SK-N-DZ (cell line): ENCODE measurements around the gene IVL. TPM values are rescaled to one million over a fixed set of nuclear protein-coding genes. Genes with fewer than 3 reads are reported as not detected.

ENCODE experiments used
- DNase-seq: peaks from one replicate; pipeline ENCODE4 v3.0.0-alpha.2; 2015; ENCODE audit warnings: low spot score
- polyA plus RNA-seq, 2 experiments: library from polyadenylated mRNA; depleted of rRNA; stranded (reverse); fragments of >200 nt; gene quantifications; 2 replicates each; pipeline ENCODE4 v1.2.3, GENCODE V29; 2014

IVL gene, protein sequence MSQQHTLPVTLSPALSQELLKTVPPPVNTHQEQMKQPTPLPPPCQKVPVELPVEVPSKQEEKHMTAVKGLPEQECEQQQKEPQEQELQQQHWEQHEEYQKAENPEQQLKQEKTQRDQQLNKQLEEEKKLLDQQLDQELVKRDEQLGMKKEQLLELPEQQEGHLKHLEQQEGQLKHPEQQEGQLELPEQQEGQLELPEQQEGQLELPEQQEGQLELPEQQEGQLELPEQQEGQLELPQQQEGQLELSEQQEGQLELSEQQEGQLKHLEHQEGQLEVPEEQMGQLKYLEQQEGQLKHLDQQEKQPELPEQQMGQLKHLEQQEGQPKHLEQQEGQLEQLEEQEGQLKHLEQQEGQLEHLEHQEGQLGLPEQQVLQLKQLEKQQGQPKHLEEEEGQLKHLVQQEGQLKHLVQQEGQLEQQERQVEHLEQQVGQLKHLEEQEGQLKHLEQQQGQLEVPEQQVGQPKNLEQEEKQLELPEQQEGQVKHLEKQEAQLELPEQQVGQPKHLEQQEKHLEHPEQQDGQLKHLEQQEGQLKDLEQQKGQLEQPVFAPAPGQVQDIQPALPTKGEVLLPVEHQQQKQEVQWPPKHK
- not detected in 2 replicates for polyA plus RNA-seq (2014; cell fraction: cytosol; rRNA removed)
- polyA plus RNA-seq (2014; cell fraction: nucleus; rRNA removed): not detected in 2 replicates

DNA sequence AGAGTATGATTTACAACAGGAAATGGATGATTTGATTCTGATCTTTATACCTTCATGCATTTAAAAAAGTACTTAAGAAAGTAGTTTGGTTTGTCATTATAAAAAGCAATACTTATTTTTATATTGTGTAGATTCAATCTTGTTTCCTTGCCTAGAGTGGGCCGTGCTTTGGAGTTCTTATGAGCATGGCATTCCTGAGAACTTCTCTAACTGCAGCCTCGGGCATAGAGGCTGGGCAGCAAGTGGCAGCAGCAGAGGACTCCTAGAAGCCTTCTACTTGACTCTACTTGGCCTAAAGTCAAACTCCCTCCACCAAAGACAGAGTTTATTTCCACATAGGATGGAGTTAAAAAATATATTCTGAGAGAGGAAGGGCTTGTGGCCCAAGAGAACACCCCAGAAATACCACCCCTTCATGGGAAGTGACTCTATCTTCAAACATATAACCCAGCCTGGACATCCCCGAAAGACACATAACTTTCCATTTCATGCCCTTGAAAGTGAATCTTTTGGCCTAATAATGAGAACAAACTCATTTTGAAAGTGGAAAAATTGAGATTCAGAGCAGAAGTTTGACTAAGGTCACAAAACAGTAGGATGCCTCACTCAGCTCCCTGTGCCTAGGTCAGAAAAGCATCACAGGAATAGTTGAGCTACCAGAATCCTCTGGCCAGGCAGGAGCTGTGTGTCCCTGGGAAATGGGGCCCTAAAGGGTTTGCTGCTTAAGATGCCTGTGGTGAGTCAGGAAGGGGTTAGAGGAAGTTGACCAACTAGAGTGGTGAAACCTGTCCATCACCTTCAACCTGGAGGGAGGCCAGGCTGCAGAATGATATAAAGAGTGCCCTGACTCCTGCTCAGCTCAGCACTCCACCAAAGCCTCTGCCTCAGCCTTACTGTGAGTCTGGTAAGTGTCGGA is at the start of gene IVL:
IVL (plus strand) TSS at position 861 of the 916 bp plus-strand sequence. CDS start 1,252 bp downstream, outside the sequence.
- DNase-seq: no peak

DNA sequence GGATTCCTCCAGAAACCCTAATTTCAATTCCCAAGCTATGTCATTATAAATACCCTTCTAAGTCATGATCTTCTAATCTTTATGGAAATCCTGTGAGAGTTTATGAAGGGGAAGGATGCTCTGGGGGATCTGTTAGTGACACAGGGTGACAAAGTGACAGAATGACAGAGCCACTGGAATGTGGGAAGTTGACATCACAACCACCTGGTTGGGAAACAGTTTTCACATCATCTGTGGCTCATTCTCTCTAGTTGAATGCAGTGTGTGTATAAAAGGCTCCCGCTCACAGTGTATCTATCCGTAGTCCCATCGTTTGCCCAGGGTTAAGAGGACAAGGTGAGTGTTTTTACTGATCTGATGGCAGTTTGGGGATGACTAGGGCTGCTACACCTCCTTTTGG is 48.6 kb upstream of the IVL start, which contains the start of gene LCE7A:
LCE7A (plus strand) TSS at position 301 of the 400 bp plus-strand sequence. CDS start 702 bp downstream, outside the sequence.
- DNase-seq: no peak

DNA sequence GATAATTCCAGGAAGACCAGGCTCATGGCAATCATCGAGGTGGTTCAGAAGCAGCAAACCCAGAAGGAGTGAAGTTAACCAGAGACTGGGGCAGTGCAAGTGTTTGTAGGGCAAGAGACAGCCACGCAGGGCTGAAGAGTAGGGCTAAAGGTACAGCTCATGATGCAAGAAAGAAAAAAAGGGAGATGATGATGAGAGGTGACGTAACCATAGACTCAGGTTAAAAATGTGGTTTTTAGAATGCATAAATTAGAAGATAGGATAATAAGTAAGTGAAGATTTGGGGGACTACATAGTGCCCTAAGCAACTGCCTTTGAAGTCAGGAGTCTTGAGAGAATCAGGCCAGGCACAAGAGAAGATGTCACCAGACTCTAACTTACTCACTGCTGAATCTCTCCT is 48.2 kb upstream of the IVL start:
- DNase-seq: no peak

DNA sequence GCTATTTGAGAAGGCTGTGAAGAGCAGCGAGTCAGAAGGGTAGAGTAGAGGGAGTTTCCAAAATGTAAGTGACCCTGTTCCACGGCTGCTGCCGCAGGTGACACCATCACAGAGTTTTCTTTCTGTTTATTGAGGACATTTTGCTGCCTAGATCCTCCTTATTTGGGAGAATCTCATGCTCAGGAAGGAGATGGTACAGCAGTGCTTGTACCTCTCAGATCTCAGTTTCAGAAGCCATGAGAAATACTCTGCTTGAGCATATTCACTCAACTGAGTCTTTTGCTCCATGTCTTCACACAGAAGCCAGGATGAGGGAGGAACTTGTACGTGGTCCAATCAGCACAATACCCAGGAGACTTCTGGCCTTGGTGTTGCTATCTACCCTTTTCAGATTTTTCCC is 47.0 kb upstream of the IVL start:
- DNase-seq: no peak

DNA sequence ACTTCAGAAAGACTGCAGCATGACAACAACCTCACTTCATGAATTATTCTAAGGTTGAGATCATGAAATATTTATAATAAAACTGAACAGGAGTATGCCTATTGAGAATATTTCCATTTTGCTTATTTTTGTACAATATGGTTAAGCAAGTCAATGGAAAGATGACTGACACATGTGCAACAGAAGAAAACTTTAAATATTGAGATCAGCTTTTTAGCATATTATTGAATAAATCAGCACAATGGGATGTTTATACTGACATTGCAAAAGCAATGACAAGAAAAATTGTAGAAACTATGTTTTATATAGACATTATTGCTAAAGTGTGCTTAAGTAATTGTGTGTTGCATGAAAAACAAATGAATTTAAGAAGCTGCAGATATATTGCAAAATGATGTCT is 43.9 kb upstream of the IVL start:
- DNase-seq: no peak

DNA sequence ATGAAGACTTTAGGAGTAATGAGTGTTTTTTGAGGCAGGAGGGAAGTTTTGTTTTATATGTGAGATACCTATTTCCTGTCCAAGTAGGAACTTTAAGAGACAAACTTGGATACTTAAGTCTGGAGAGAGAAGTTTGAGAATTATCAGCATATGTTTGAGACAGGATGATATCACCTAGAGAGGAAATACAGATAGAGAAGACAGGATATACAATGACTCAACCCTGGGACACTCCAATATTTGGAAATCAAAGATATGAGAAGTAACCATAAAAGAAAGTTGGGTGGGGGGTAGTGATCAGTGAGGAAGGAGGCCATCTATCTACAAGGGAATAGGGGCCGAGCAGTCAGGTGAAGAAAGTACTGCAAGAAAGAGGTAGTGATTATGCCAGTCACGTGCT is 42.0 kb upstream of the IVL start:
- DNase-seq: no peak

DNA sequence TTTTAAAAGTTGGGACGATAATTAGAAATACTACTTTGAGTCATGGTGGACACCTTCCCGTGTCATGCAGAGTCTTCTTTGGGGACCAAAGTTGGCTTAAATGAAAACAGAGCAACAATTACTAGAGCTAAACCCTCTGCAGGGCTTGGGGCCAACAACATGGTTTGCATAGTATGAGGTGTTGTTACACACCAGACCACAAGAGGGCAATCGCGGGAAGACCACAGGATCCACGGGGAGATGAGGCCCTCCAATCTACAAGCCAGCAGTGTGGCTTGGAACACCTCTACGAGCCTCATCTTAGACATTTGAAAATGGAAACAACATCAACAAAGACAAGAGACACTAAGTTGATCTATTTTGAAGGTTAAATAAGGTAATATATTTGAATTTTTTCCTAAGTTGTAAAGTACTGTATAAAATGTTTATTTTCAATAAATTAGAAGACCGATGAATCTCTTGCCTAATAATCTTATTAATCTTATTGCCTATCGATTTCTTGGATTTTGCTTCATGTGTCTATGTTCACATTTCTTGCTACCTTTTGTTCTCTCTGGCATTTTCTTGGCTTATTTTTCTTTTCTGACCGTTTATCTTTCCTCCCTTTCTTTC is 38.4 kb upstream of the IVL start:
- peak; percentile 64 for DNase-seq

DNA sequence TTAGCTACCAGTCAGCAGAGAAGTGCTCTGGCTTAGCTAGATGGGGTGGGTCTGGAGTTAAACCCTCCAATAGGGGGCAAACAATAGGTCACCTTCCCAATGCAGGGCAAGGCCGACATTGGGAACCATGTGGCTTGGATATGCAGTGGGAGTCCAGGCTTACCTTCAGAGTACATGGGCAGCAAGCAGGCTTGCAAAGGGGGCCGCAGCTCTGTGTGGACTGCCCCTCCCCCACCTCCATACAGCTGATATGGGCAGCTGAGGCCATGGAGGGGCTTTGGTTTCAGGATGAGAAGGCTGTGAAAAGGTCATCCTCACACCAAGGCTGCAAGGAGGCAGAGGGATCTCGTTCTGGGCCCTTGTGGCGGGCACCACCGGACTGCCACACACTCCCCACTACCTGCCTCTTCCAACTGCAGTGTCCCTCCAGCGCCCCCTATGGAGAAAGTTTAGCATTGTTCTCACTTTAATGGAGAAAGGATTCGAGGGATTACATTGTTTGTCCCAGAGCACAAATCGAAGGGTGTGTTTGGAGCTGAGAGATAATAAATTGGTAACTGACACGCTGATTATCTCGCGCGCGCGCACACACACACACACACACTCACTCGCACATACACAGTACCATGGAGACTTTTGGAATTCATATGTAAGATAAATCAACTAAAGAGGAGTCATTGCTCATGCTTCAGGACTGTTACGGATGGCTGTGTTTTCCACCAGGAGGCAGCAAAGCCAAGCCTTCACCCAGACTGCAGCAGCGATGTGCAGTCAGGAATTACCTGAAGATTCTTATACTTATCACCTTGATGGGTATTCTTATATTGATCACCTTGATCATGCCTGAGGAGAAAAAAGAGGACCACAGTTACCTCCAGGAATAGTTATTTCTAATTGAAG is 37.3 kb upstream of the IVL start:
- DNase-seq: peak; percentile 9

DNA sequence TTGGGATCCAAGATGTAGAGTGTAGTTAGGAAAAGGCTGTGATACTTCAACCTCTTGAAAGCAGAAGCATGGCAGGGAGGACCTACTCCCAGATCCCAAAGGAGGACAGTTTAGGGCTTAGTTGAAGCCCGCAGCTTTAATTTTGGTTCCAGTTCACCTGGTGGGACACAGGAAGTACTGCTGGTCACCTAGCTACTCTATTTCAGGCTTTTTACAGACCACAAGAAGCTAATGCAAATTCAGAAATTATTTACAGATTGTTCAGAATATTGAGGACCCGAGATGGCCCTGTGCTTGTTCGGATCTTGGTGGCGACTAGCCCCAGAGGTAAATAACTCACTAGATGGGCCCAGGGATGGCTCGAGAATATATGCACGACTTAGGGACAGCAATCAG is 36.6 kb upstream of the IVL start:
- no peak for DNase-seq

DNA sequence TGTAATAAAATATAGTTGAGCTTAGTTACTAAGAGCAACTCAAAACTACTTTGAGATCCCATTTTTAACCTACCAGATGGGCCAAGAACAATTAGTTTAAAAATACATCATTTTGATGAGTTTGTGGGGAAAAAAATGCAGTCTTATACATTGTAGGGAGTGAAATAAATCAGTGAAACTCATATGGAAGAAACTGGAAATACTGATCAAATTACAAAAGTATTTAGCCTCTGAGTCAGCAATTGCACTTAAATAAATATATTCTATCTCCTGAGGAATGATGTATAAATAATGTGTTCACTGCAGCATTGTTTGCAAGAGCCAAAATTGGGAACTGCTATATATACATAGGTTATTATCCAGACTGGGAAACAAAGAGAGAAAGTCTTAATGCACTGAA is 34.9 kb upstream of the IVL start:
- no peak for DNase-seq

DNA sequence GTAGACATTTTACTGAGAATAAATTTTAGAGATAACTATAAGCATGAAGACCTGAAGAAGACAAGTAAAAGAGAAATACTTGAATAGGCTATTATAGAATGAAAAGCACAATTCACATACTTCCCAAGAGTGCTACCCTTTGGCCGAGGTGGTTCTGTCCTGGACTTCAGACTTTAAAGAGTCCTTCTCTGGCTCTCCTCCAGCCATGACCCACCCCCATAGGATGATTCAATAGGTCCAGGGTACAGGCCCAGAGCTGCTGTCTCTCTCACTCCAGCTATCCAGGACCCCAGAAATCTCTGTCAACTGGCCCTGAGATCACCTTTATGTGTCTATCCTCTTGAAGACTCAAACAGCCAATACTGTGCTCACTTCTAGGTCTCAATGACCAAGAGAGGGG is 31.5 kb upstream of the IVL start:
- no peak for DNase-seq

DNA sequence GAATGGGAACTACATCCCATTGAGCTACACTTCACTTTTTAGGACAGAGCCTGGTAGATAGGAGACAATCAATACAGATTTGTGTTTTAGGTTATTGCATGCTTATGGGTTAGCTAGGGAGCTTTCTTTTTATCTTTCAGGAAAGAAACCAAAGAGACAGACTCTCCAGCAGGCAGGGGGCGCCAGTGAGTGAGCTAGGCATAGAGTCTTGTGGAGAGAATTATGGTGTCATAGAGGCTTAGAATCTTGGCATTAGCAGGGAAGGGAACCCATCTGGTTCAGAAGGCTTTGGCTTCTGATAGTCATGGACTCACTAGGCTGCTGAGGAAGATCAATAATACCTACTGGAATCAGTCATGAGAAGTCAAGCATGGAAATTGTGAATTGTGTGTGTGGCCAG is 30.3 kb upstream of the IVL start, which contains the start of gene SMCP:
SMCP (plus strand) TSS at position 281 of the 400 bp plus-strand sequence. CDS start 6,101 bp downstream, outside the sequence.
- DNase-seq: no peak

DNA sequence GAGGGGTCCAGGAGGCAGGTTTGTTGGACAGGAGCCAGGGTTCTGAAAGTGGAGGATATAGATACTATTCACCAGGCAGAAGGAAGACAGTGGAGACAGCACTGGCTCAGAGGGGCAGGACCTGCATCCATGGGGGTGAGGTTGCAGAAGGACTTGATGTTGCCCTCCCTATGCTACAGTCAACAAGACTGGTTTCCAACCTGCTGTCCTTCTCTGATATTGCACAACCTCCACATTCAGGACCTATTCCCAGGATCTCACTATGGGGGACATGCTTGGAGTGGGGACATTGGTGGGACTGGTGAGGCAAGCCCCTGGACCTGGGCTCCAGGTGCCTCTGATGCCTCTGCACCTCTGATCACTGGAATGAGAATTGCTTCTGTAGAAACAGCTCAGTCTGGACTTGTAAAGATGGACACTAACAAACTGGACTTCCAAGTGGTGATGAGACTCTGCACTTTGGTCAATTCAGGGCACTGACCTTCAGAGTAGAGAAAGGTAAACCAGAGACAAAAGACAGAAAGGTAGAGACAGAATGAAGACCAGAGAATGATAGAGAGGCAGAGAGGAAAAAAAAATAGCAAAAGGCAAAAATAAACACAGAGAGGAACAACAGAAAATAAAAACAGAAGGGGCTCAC is 28.7 kb upstream of the IVL start:
- no peak for DNase-seq

DNA sequence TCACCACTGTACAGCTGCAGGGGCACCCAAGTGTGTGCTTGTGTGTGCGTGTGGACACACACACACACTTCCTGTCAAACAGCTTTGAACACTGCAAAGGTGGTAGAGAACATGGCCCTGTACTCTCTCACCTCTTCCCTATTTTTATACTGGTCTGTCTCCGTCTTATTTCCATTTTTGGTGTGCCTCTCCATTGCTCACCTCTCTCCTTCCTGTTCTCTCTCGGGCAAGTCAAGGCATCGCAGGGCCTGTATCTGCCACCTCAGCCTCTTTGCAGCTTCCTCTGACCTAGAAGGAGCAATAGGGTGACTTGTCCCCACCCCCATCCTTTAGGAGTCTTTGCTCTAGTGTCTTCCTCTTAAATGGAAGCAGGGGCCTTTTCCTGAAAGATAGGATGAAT is 28.0 kb upstream of the IVL start:
- no peak for DNase-seq

DNA sequence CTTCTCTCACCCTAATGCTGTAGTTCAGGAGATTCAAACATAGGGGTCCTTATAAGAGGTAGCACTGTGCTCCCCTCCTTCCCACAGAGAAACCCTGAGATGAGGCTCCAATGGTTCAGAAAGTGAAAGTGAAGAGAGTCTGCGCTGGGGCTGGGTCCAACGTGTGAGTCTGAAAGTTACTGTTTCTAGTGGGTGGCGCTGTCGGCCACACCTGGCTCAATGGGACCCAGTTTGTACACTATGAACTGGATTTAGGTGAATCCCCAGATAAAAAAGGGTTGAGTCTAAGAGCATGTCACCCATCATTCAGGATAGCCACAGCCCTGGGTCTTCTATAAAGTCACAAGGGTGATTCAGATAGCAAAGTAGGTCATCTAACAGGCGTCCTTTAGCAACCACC is 27.4 kb upstream of the IVL start:
- no peak for DNase-seq

DNA sequence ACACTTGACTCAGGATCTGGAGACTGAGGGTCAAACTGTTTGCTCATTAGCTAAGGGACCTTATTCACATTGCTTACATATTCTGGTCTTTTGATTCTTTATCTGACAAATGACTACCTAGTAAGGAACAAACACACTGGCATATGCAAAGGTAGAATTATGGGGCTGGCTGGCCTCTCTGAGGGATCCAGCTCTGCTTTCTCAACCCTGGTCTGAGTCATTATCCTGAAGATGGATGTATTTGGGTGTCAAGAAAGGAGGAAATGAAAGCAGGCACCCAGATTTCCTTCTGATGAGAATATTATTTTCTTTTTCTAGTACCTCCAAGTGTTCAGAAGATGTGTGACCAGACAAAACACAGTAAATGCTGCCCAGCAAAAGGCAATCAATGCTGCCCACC is 24.3 kb upstream of the IVL start:
- DNase-seq: no peak

DNA sequence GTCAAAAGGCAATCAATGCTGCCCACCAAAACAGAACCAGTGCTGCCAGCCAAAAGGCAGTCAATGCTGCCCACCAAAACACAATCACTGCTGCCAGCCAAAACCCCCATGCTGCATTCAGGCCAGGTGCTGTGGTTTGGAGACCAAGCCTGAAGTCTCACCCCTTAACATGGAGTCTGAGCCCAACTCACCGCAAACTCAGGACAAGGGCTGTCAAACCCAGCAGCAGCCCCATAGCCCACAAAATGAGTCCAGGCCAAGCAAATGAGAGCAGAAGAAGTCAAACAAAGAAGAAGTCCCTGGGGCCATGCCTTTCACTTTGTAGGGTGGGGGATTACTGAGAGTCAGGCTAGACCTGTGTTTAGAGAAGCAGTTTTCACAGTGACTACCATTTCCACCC is 23.8 kb upstream of the IVL start:
- DNase-seq: no peak

DNA sequence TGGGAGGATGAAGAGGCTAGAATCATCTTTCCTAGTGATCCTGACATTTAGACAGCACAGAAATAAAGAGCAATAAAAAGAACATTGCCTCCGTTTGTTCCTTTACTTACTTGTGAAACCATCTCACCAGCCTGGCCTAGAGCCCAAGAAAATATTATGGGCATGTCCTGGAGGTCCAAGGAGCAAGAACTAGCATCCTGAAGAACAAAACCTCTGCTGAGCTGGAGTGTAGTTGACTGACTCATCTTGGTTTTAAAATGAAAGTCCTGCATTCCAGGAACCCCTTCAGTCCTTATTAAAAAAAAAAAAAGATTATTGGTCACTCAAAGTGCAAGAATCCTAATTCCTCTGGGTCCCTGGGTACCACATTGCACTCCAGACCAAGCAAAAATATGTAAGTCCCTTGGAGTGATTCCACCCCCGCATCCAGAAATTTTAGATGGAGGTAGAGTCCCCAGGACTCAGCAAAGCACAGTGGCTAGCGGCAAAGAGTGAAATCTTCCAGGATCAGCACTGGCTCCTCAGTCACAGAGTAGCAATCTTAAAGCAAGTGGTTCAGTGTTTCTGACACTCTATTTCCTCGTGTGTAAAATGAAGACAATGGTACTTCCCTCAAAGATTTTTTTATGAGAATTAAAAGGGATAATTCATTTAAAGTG is 23.3 kb upstream of the IVL start:
- DNase-seq: no peak

DNA sequence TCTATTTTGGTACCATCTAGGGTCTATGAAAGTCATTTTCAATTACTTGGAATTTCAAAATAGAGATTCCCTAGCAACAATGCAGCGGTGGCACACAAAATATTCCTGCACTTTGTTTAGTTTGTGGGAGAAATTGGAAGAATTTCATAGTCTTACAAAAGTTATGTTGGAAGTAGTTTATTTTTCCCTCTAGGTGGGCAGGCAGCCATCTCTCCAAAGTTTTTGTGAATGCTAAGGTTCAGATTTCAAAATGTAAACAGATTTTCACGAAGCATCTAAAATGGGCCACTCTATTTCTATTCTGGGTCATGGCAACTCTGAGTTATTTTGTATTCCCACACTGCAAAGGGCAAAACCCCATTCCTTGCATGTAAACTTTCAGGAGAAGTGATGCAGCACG is 22.3 kb upstream of the IVL start:
- DNase-seq: no peak
